ENCODE measurements around the gene PTCRA.
"Not testable (repeated sequence)": the region's sequence is repeated elsewhere in the genome, so short reads cannot be mapped to it uniquely, and the experiment has no call there.

Gene PTCRA

GRCh38 chr6:42939810-42940167, 23.9 kb downstream of the PTCRA start:
- DNase-seq (ENCODE audit: low read depth in 1 of 2, low spot score in 1 of 2) = no peak

GRCh38 chr6:42940493-42941045, 24.7 kb downstream of the PTCRA start:
- DNase-seq (ENCODE audit: low read depth in 1 of 2, low spot score in 1 of 2) = no peak

- not testable (repeated sequence) for DNase-seq (ENCODE audit: low read depth in 1 of 2, low spot score in 1 of 2)
Measured at GRCh38 chr6:42941356-42941755, 25.5 kb downstream of the PTCRA start.

GRCh38 chr6:42942444-42942843, 26.6 kb downstream of the PTCRA start:
- DNase-seq (ENCODE audit: low read depth in 1 of 2, low spot score in 1 of 2) = no peak

DNA sequence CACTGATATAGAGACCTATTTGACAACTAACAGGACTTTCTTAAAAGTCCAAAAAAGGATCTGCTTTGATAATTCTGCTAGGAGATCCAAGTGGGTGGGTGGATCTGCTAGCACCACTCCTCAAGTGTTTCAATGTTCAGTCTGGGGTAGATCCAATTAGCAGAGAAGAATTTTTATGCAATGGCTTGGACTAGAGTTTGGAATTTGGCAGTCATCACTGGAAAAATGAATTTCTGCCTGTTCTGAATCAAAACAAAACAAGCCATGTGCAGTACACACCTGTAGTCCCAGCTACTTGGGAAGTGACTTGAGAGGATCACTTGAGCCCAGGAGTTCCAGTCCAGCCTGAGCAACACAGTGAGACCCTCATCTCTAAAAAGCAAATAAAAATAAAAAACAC, 32.1 kb downstream of the PTCRA start:
- no peak for DNase-seq (ENCODE audit: low read depth in 1 of 2, low spot score in 1 of 2)

DNA sequence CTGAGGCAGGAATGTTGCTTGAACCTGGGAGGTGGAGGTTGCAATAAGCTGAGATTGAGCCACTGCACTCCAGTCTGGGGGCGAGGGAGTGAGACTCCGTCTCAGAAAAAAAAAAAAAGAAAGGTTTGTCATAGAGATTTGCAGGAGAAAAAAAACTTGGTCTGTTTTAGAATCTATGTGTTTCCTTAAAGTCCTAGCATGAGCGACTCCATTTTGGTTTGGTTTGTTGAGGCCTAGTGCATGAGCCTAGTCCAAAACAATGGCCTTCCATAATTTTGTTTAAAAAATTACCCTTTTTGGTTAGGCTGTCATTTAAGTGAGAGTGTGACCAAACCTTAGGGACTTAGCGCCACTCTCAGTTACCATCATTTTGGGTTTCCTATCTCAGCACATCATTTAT, 36.5 kb downstream of the PTCRA start:
- no peak for DNase-seq (ENCODE audit: low read depth in 1 of 2, low spot score in 1 of 2)

DNA sequence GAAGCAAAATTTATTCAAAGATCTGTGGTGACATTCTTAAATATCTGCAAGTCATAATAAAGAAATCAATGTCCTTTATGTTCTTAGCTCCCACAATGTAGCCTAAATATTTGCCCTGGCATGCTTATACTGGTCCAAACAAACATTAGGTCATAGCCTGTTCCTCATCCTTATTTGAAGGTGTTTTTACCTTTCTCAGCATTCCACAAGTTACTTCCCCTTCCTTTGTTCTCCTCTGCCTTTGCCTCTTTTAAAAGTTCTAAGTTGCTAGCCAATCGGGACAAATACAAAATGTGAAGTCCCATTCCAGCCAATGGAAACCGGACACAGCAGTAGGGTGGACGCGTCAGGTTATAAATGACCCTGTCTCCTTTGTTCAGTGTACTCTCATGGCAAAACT, 38.6 kb downstream of the PTCRA start:
- not testable (repeated sequence) for DNase-seq (ENCODE audit: low read depth in 1 of 2, low spot score in 1 of 2)

DNA sequence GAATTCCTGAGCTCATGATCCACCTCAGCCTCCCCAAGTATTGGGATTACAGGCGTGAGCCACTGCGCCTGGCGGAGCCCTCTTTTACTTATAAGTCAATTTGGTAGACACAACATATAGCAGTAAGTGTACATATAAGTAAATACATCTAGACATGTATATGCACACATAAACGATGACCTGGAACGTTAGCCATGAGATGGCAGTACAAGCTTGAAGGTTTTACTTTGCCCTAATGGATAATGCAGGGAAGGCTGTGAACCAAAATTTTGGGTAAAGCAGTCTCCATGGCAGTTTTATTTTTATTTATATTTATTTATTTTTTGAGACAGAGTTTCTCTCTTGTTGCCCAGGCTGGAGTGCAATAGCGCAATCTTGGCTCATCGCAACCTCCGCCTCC, 42.3 kb downstream of the PTCRA start:
- no peak for DNase-seq (ENCODE audit: low read depth in 1 of 2, low spot score in 1 of 2)

- DNase-seq (ENCODE audit: low read depth in 1 of 2, low spot score in 1 of 2) = no peak
Measured at GRCh38 chr6:42959917-42960242, 44.0 kb downstream of the PTCRA start.

GRCh38 chr6:42960243-42961019, 44.6 kb downstream of the PTCRA start, which contains the start of gene GNMT:
TSS of gene GNMT (plus strand) at chr6:42960754. CDS start at chr6:42960768, 14 bp downstream.
- no peak for DNase-seq (ENCODE audit: low read depth in 1 of 2, low spot score in 1 of 2)

GRCh38 chr6:42961020-42961470, 45.2 kb downstream of the PTCRA start:
- no peak for DNase-seq (ENCODE audit: low read depth in 1 of 2, low spot score in 1 of 2)

DNA sequence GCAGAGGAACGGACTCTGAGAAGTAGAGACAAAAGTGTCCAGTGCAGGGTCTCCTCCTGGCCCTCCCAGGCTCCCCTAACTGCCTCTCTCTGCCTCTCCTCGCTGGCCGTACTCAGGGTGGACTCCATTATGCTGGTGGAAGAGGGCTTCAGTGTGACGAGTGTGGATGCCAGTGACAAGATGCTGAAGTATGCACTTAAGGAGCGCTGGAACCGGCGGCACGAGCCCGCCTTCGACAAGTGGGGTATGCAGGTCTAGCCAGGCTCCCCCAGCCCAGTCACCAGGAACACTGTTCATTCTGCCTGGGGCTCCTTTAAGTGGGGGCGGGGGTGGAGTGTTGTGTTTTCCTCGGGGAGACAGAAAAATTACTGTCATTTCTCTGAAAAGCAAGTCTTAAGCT, 46.2 kb downstream of the PTCRA start:
- no peak for DNase-seq (ENCODE audit: low read depth in 1 of 2, low spot score in 1 of 2)

DNA sequence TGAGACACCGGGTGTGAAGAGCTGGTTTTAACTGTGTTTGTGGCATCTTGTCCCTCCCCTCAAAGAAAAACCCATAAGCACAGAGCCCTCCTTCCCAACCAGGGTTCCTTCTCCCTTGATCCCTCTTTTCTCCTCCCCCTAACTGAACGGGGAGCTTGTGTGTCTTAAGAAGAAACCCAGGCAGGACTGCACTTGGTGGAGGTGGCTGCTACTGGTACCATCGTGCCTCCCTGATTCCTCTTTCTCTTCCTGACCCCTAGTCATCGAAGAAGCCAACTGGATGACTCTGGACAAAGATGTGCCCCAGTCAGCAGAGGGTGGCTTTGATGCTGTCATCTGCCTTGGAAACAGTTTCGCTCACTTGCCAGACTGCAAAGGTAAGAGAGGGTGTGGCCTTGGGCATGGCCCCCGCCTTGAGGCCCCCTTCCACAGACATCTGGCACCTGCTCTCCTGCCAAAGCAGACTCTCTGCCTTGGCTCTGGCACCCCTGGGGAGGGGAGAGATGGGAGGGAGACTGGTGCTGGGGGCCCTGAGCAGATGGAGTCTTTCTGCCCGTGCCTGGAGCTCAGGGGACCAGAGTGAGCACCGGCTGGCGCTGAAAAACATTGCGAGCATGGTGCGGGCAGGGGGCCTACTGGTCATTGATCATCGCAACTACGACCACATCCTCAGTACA, 46.8 kb downstream of the PTCRA start:
- no peak for DNase-seq (ENCODE audit: low read depth in 1 of 2, low spot score in 1 of 2)

DNA sequence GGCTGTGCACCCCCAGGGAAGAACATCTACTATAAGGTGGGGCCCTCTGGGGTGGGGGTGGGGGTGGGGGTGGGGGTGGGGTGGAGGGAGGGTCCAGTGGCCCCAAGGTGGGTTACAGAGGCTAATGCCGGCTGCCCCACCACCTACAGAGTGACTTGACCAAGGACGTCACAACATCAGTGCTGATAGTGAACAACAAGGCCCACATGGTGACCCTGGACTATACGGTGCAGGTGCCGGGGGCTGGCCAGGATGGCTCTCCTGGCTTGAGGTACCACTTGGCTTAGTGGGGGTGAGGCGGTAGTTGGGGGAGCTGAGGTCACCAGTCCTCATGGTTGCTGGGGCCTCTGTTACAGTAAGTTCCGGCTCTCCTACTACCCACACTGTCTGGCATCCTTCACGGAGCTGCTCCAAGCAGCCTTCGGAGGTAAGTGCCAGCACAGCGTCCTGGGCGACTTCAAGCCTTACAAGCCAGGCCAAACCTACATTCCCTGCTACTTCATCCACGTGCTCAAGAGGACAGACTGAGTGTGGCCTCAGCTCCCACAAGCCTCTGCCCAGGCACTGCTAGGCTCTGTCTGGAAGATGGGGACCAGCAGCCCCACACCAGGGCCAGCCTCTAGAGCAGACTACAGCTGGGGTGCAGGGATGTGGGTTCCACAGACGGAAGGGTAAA, 47.5 kb downstream of the PTCRA start:
- DNase-seq (ENCODE audit: low read depth in 1 of 2, low spot score in 1 of 2) = no peak

DNA sequence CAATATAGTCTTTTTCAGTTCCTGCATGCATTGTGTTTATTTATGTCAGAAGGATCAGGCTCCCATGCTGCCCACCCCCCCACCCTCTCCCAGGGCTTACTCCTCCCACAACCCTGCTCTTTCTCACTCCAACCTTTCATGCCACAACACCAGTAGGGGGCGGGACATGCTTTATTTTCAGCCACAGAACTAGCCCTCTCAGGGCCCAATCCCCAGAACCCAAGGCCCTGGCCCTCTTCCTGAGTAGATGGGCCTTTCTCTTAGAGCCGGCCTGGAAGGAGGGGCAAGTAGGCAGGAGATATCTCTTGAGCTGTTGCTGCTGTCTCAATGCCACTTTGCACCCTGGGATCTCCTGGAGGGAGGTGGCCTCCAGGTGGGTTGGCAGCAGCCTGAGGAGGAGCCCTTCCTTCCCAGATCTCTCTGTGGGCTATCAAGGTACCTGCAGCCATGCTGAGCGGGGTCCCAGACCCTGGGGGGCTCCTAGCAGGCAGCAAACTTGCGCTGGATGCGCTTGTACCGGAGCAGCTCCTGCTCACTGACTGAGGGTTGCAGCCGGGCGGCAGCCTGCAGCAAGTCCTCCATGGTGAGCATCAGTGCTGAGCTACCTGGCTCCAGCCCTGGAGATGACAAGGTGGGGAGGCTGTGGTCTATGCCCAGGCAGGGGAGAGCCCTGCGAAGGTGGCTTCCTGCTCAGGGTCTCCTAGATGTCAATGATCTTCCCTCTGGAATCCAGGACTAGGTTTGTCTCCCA, 48.2 kb downstream of the PTCRA start:
- DNase-seq (ENCODE audit: low read depth in 1 of 2, low spot score in 1 of 2) = no peak

DNA sequence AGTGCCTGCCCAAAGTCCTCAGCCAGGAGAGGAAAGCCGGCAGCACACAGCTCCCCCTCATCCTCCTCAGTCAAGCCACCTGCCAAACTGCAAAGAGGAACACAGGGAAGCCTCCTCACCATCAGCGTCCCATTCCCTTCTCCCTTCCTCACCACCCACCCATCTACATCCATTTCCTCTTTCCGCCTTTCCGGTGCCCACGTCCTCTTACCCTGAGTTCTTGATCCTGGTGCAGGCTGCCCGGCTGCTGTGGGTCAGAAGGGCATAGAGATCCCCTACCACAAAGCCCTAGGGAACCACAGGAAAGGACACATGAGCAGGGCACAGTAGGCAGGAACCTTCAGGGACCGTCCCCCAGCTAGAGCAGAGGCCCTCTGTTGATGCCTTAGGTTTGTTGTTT, 50.7 kb downstream of the PTCRA start:
- DNase-seq (ENCODE audit: low read depth in 1 of 2, low spot score in 1 of 2) = no peak

- no peak for DNase-seq (ENCODE audit: low read depth in 1 of 2, low spot score in 1 of 2)
Measured at GRCh38 chr6:42967228-42967627, 51.4 kb downstream of the PTCRA start.

GRCh38 chr6:42968126-42968701, 52.4 kb downstream of the PTCRA start:
- DNase-seq (ENCODE audit: low read depth in 1 of 2, low spot score in 1 of 2) = no peak

DNA sequence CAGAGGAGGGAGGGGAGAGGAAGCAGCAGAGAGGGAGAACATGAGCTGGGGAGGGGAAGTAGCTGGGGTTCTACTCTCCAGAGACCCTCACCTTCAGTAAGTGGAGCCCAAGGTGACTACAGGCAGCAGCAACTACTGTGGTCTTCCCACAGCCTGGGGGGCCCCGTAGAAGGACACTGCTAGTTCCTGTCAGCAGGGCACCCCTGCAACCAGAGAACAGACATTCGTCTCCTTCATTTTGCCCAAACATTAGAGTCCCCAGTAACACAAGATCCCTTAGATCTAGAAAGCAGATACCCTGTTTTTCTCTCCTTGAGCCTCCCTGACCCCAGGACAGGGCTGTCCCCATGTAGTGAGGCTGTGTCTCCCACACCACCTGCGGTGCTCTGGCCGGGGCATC, 52.9 kb downstream of the PTCRA start:
- no peak for DNase-seq (ENCODE audit: low read depth in 1 of 2, low spot score in 1 of 2)

DNA sequence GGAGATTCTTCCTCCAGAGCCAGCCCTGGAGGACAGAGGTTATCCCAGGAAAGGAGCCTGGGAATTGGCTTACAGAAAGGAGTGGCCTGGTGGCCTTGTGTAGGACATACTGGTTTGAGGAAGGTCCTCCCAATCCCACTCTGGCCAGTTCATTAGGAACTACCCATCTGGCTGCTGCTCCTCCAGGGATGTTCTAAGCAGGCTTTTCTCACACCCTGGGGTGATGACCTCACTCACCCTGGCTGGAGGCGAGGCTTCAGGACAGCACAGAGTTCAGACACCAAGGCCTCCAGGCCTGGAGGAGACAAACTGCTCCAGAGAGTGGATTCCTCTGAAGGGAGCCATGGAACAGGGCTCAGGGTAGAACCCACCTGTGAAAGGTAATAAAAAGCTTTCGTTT, 53.6 kb downstream of the PTCRA start:
- DNase-seq (ENCODE audit: low read depth in 1 of 2, low spot score in 1 of 2) = no peak

DNA sequence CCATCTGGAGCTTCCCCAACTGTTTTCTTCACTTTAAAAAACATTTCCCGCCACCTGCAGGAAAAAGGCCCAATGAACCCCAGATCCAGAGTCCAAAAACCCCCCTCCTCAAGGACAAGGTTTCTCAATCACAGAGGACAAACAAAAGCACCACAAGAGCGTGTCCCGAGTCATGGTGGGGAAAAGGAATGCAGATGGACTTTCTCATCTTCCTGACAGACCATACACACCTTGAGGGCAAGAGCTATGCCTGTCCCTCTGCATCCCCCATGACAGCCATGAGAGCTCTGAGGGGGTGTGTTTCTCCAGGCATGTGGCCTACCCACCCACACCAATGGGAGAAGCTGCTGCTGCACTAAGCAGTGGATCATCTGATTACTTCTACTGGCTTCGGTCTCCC, 54.1 kb downstream of the PTCRA start:
- no peak for DNase-seq (ENCODE audit: low read depth in 1 of 2, low spot score in 1 of 2)
